Keratinocyte (primary cell): ENCODE data around the gene RND3. TPM values are rescaled to one million over a fixed set of nuclear protein-coding genes. Genes with fewer than 3 reads are reported as not detected.

Source experiments
- DNase-seq: peaks from one replicate; pipeline ENCODE4 v3.0.0-alpha.2; 2011; ENCODE audit warnings: low read depth, missing footprints, low spot score
- FAIRE-seq: peaks from 2 replicates; lab custom pipeline; 2011; peaks lifted over from hg19 to GRCh38; lab: Jason Lieb, UNC
- H2AFZ ChIP-seq: 2 replicates; pipeline ENCODE4 v1.6.0; 2012; ENCODE audit warnings: low read length, control low read depth, inconsistent platforms; ENCODE audit not compliant: control insufficient read depth
- H3K27ac ChIP-seq: 2 replicates; pipeline ENCODE4 v1.5.1; 2011; ENCODE audit warnings: low read length; ENCODE audit not compliant: control insufficient read depth, insufficient read depth
- H3K27me3 ChIP-seq: 3 replicates; pipeline ENCODE4 v1.6.0; 2011; ENCODE audit warnings: low read length; ENCODE audit not compliant: control insufficient read depth, insufficient read depth; ENCODE audit errors: extremely low read depth
- H3K36me3 ChIP-seq, 2 experiments: 2 replicates in 1 of 2; 3 replicates in 1 of 2; pipeline ENCODE4 v1.5.1; 2011; ENCODE audit warnings: low read length in 2 of 2, mild to moderate bottlenecking in 1 of 2; ENCODE audit not compliant: control insufficient read depth in 2 of 2, insufficient read depth in 2 of 2; ENCODE audit errors: extremely low read depth in 1 of 2
- H3K4me1 ChIP-seq: 3 replicates; pipeline ENCODE4 v1.5.1; 2011; ENCODE audit warnings: low read length; ENCODE audit not compliant: control insufficient read depth, insufficient read depth; ENCODE audit errors: extremely low read depth
- H3K4me2 ChIP-seq: 3 replicates; pipeline ENCODE4 v1.6.0; 2011; ENCODE audit warnings: low read depth, low read length; ENCODE audit not compliant: control insufficient read depth, insufficient read depth; ENCODE audit errors: extremely low read depth
- H3K4me3 ChIP-seq, 3 experiments: fragments of 200-600 bp in 1 of 3; sonication (generic) in 1 of 3; 2 replicates in 2 of 3; 3 replicates in 1 of 3; pipeline ENCODE4 v1.5.1; 2011 to 2016; ENCODE audit warnings: low read length in 3 of 3, mild to moderate bottlenecking in 3 of 3, control low read depth in 2 of 3, inconsistent platforms in 1 of 3, low read depth in 1 of 3, mixed read lengths in 1 of 3, mixed run types in 1 of 3, moderate library complexity in 1 of 3; ENCODE audit not compliant: control insufficient read depth in 2 of 3, insufficient read depth in 2 of 3; ENCODE audit errors: extremely low read depth in 1 of 3
- H3K79me2 ChIP-seq: 2 replicates; pipeline ENCODE4 v1.6.0; 2012; ENCODE audit warnings: low read length; ENCODE audit not compliant: control insufficient read depth, insufficient read depth
- H3K9ac ChIP-seq: 3 replicates; pipeline ENCODE4 v1.6.0; 2011; ENCODE audit warnings: low read length; ENCODE audit not compliant: control insufficient read depth, insufficient read depth; ENCODE audit errors: extremely low read depth
- H3K9me1 ChIP-seq: 3 replicates; pipeline ENCODE4 v1.6.0; 2011; ENCODE audit warnings: low read length; ENCODE audit not compliant: control insufficient read depth, insufficient read depth; ENCODE audit errors: extremely low read depth
- H3K9me3 ChIP-seq: 2 replicates; pipeline ENCODE4 v1.5.1; 2012; ENCODE audit warnings: low read depth, low read length; ENCODE audit not compliant: control insufficient read depth
- H4K20me1 ChIP-seq: 3 replicates; pipeline ENCODE4 v1.6.0; 2011; ENCODE audit warnings: low read length; ENCODE audit not compliant: control insufficient read depth, insufficient read depth; ENCODE audit errors: extremely low read depth
- EZH2 ChIP-seq: IDR thresholded peaks from one replicate; pipeline ENCODE4 v1.6.1; 2012; ENCODE audit warnings: inconsistent platforms, mild to moderate bottlenecking, low read length, moderate library complexity
- dilution Hi-C: fragments of 300-500 bp; cut with MboI; formaldehyde crosslinking; loops from one replicate; pipeline ENCODE4 v1.7.0; 2020; ENCODE audit warnings: low sequenced_read_pairs; ENCODE audit not compliant: extremely low pct_ligation_motif_present
- polyA plus RNA-seq, 5 experiments: library from polyadenylated mRNA; depleted of rRNA in 3 of 5; stranded (reverse) in 3 of 5; stranded (forward) in 1 of 5; unstranded in 1 of 5; fragments of >200 nt; gene quantifications; 1 replicate in 1 of 5; 2 replicates in 3 of 5; 3 replicates in 1 of 5; pipeline versions ENCODE4 v1.2.1 to v1.2.3, GENCODE V29; 2011 to 2012; ENCODE audit warnings: missing spikeins in 2 of 5, low read depth in 1 of 5, low replicate concordance in 1 of 5
- TF ChIP-seq, protein P1 (sequence below), 3 experiments: IDR thresholded peaks in 1 of 3; conservative IDR thresholded peaks in 1 of 3; optimal IDR thresholded peaks in 1 of 3; 2 replicates in 2 of 3; 3 replicates in 1 of 3; pipeline versions ENCODE3 to v1.5.1; 2011; ENCODE audit warnings: low read length in 3 of 3, mild to moderate bottlenecking in 3 of 3, moderate library complexity in 2 of 3, control low read depth in 1 of 3, inconsistent platforms in 1 of 3; ENCODE audit not compliant: insufficient read depth in 2 of 3; ENCODE audit errors: extremely low read depth in 1 of 3

The RND3 gene
- polyA plus RNA-seq, 1 donor (not counting 4 experiments of a cell fraction or from before 2014, with no cell fraction given) = 202 TPM

GRCh38 chr2:150490466-150490865, 3.0 kb upstream of the RND3 start:
- Histone ChIP-seq H3K4me2 (no peak overlapping the region), H4K20me1 (peaks cover 6% of the 10 kb centered on the region), H3K27me3 (no peaks in the 10 kb centered on the region), H3K9me1 (no peaks in the 10 kb centered on the region), H3K27ac (no peak overlapping the region), H3K9me3 (no peaks in the 10 kb centered on the region), H3K36me3 (peaks cover 0 to 9% of the 10 kb centered on the region in 2 experiments), H3K9ac (no peak overlapping the region), H3K4me1 (peaks cover 4% of the 10 kb centered on the region), H3K79me2 (peaks cover 18% of the 10 kb centered on the region), H3K4me3 (no peak overlapping the region), H2AFZ (no peak overlapping the region)
- no peak for FAIRE-seq
- dilution Hi-C loops = no loop called here
- DNase-seq = no peak
- TF ChIP-seq, protein P1, sequence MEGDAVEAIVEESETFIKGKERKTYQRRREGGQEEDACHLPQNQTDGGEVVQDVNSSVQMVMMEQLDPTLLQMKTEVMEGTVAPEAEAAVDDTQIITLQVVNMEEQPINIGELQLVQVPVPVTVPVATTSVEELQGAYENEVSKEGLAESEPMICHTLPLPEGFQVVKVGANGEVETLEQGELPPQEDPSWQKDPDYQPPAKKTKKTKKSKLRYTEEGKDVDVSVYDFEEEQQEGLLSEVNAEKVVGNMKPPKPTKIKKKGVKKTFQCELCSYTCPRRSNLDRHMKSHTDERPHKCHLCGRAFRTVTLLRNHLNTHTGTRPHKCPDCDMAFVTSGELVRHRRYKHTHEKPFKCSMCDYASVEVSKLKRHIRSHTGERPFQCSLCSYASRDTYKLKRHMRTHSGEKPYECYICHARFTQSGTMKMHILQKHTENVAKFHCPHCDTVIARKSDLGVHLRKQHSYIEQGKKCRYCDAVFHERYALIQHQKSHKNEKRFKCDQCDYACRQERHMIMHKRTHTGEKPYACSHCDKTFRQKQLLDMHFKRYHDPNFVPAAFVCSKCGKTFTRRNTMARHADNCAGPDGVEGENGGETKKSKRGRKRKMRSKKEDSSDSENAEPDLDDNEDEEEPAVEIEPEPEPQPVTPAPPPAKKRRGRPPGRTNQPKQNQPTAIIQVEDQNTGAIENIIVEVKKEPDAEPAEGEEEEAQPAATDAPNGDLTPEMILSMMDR (optimal IDR thresholded peaks at IDR 0.05 in 1 of 3, IDR thresholded peaks at IDR 0.05 in 1 of 3, conservative IDR thresholded peaks at IDR 0.05 in 1 of 3; ENCODE audit: extremely low read depth in 1 of 3, insufficient read depth in 2 of 3, low read length in 3 of 3) = no peak
- no peak for TF ChIP-seq EZH2

- Histone ChIP-seq H3K4me2 (peak overlapping the region; percentile 17), H3K36me3 (peaks cover 3 to 23% of the 10 kb centered on the region in 2 experiments), H4K20me1 (peaks cover 20% of the 10 kb centered on the region), H3K4me3 (peak overlapping the region; percentile 71 to 99 (median 93)), H3K9ac (peak overlapping the region; percentile 100), H3K4me1 (peaks cover 26% of the 10 kb centered on the region), H3K79me2 (peaks cover 54% of the 10 kb centered on the region), H3K27me3 (no peaks in the 10 kb centered on the region), H2AFZ (no peak overlapping the region), H3K27ac (peak overlapping the region; percentile 99), H3K9me3 (no peaks in the 10 kb centered on the region), H3K9me1 (no peaks in the 10 kb centered on the region)
- FAIRE-seq = no peak
- TF ChIP-seq, protein P1 (optimal IDR thresholded peaks at IDR 0.05 in 1 of 3, IDR thresholded peaks at IDR 0.05 in 1 of 3, conservative IDR thresholded peaks at IDR 0.05 in 1 of 3; ENCODE audit: extremely low read depth in 1 of 3, insufficient read depth in 2 of 3, low read length in 3 of 3) = no peak
- no peak for TF ChIP-seq EZH2
- dilution Hi-C loops = no loop called here
- DNase-seq = no peak
These were observed 655 bp downstream of the RND3 start for GRCh38 chr2:150486539-150487484.
